HepG2 (cell line): ENCODE data around the gene PKD1L1. TPM values are rescaled to one million over a fixed set of nuclear protein-coding genes. Genes with fewer than 3 reads are reported as not detected.

Source experiments
- EHMT2 ChIP-seq: fragments of 200-600 bp; sonication (generic); IDR thresholded peaks from 2 replicates; pipeline ENCODE4 v1.7.0; 2017; ENCODE audit warnings: antibody characterized with exemption, low read depth, low read length, borderline replicate concordance
- ELF1 ChIP-seq: sonication (generic); formaldehyde crosslinking; IDR thresholded peaks from 2 replicates; pipeline ENCODE4 v1.4.0; 2020; ENCODE audit warnings: missing genetic modification reagents
- ELF3 ChIP-seq: IDR thresholded peaks from 2 replicates; pipeline ENCODE4 v1.6.1; 2016; ENCODE audit warnings: missing genetic modification reagents, missing compliant biosample characterization
- FOXK2 ChIP-seq: fragments of 450-650 bp; IDR thresholded peaks from 2 replicates; pipeline ENCODE4 v1.6.1; 2016
- HES4 ChIP-seq: sonication (generic); formaldehyde crosslinking; IDR thresholded peaks from 2 replicates; pipeline ENCODE4 v1.9.0; 2021; ENCODE audit warnings: mild to moderate bottlenecking, missing genetic modification reagents, borderline replicate concordance
- IRF1 ChIP-seq: sonication (generic); formaldehyde crosslinking; IDR thresholded peaks from 2 replicates; pipeline ENCODE4 v1.4.0; 2020; ENCODE audit warnings: low read depth, mild to moderate bottlenecking, missing genetic modification reagents
- KDM3A ChIP-seq: IDR thresholded peaks from 2 replicates; pipeline ENCODE4 v1.6.1; 2018; ENCODE audit warnings: low read depth, missing compliant biosample characterization
- MTA1 ChIP-seq: sonication (generic); formaldehyde crosslinking; IDR thresholded peaks from 2 replicates; pipeline ENCODE4 v1.4.0; 2020; ENCODE audit warnings: missing genetic modification reagents, mild to moderate bottlenecking, borderline replicate concordance
- NFE2 ChIP-seq: sonication (generic); formaldehyde crosslinking; IDR thresholded peaks from 2 replicates; pipeline ENCODE4 v1.4.0; 2020; ENCODE audit warnings: missing genetic modification reagents
- NR3C1 ChIP-seq: sonication (generic); formaldehyde crosslinking; IDR thresholded peaks from 2 replicates; pipeline ENCODE4 v1.4.0; 2020; ENCODE audit warnings: missing genetic modification reagents
- PLSCR1 ChIP-seq: sonication (generic); formaldehyde crosslinking; IDR thresholded peaks from 2 replicates; pipeline ENCODE4 v1.5.0; 2020; ENCODE audit warnings: missing genetic modification reagents, mild to moderate bottlenecking, borderline replicate concordance
- RERE ChIP-seq: IDR thresholded peaks from 2 replicates; pipeline ENCODE4 v1.6.1; 2016; ENCODE audit warnings: low read depth, missing genetic modification reagents, missing compliant biosample characterization
- THYN1 ChIP-seq: sonication (generic); formaldehyde crosslinking; IDR thresholded peaks from 2 replicates; pipeline ENCODE4 v1.8.1; 2023; ENCODE audit warnings: low read depth, mild to moderate bottlenecking, moderate library complexity, missing genetic modification reagents, borderline replicate concordance
- TSC22D2 ChIP-seq: sonication (generic); formaldehyde crosslinking; IDR thresholded peaks from 2 replicates; pipeline ENCODE4 v1.5.1; 2020; ENCODE audit warnings: missing genetic modification reagents, mild to moderate bottlenecking, borderline replicate concordance
- ZBTB33 ChIP-seq: sonication (generic); formaldehyde crosslinking; IDR thresholded peaks from 2 replicates; pipeline ENCODE4 v1.4.0; 2020; ENCODE audit warnings: missing genetic modification reagents
- ZNF143 ChIP-seq: sonication (generic); formaldehyde crosslinking; IDR thresholded peaks from 2 replicates; pipeline ENCODE4 v1.4.0; 2020; ENCODE audit warnings: missing genetic modification reagents
- ZNF556 ChIP-seq: sonication (generic); formaldehyde crosslinking; IDR thresholded peaks from 2 replicates; pipeline ENCODE4 v1.4.0; 2020; ENCODE audit warnings: mild to moderate bottlenecking, missing genetic modification reagents, borderline replicate concordance
- ZNF557 ChIP-seq: sonication (generic); formaldehyde crosslinking; IDR thresholded peaks from 2 replicates; pipeline ENCODE4 v1.4.0; 2020; ENCODE audit warnings: missing genetic modification reagents
- ZNF775 ChIP-seq: sonication (generic); formaldehyde crosslinking; IDR thresholded peaks from 2 replicates; pipeline ENCODE4 v1.4.0; 2020; ENCODE audit warnings: missing genetic modification reagents, mild to moderate bottlenecking, moderate library complexity, borderline replicate concordance
- ZZZ3 ChIP-seq: sonication (generic); formaldehyde crosslinking; IDR thresholded peaks from 2 replicates; pipeline ENCODE4 v1.4.0; 2020; ENCODE audit warnings: missing genetic modification reagents, mild to moderate bottlenecking, borderline replicate concordance
- polyA plus RNA-seq, 8 experiments: library from polyadenylated mRNA; depleted of rRNA in 3 of 8; stranded (reverse) in 7 of 8; unstranded in 1 of 8; fragments of >200 nt; fragmentation: Illumina TruSeq in 4 of 8; extraction: Trizol in 4 of 8; gene quantifications; 2 replicates each; pipeline versions ENCODE4 v1.2.1 to v1.2.3, GENCODE V29; 2011 to 2016; ENCODE audit warnings: low read depth in 4 of 8, missing spikeins in 1 of 8, mixed read lengths in 1 of 8; ENCODE audit not compliant: insufficient read depth in 1 of 8
- total RNA-seq, 5 experiments: library from RNA; depleted of rRNA; stranded (reverse); fragments of >200 nt; fragmentation: Illumina TruSeq; extraction: Trizol; gene quantifications; 2 replicates each; pipeline ENCODE4 v1.2.3, GENCODE V29; 2016; ENCODE audit warnings: low read depth in 1 of 5

PKD1L1 gene
- total and polyA plus RNA-seq, 2 of the 13 experiments (the other 11 are each of a cell fraction or from before 2014, with no cell fraction given): 0.01 TPM; not detected in 1

DNA sequence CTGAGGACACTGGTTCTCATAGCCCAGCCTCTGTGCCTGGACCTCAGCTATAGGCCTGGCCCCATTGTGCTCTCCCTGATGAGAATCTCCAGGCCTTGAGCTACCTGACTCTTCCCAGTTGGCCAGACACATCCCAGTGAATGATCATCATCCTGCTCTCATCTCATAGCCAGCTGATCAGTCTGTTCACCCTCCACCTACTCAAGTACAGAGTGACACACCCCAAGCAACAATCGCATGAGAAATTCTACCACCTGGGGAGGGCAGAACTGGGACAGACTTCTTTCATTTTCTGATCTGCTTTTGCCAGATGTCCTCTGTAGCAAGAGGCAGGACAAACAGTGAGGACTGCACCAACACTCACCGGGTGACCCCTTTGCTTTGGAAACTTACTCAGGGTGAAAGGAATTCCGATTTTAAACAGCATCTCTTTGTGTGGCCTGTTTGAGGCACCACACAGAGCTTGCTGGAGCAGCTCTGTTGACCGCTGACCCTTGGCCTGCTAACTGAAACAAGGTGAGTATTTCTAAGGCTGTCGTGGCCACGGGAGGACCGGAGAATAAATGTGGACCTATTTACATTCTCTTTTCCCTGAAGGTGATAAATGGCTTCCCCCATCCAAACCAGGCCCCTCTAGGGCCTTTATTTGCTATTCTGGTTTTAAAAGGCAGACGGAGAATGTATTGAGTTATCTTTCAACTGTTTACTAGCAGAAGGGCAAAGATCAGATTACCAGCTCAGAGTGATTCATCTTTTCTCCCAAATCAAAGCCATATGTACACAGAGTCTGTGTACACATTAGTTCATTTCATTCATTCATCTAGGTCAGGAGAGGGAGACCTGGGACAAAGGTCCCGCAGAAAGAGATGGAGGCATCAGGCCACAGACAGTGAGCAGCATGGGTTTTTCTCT is 184.9 kb downstream of the PKD1L1 start (continued):
- TF ChIP-seq ZBTB33 (CRISPR knock-in tag): 0 out of 2 replicates have a peak, but pooled peaks have one; percentile 17
- no peak for TF ChIP-seq ZNF557 (CRISPR knock-in tag)
- peak; percentile 79 for TF ChIP-seq ZNF556
- TF ChIP-seq ELF1 (CRISPR knock-in tag): peak; percentile 48
- TF ChIP-seq THYN1: no peak
- peak; percentile 94 for TF ChIP-seq RERE
- no peak; the same call in 1 of the 2 replicates for TF ChIP-seq ZNF143 (CRISPR knock-in tag)
- TF ChIP-seq IRF1 (CRISPR knock-in tag): no peak
- TF ChIP-seq ELF3 (CRISPR knock-in tag): no peak
- peak; percentile 59; the same call in 1 of the 2 replicates for TF ChIP-seq TSC22D2 (CRISPR knock-in tag)
- TF ChIP-seq NR3C1 (CRISPR knock-in tag): no peak
- TF ChIP-seq KDM3A (CRISPR knock-in tag): peak; percentile 82; the same call in 1 of the 2 replicates
- no peak for TF ChIP-seq PLSCR1 (CRISPR knock-in tag)
- TF ChIP-seq EHMT2: no peak
- TF ChIP-seq MTA1 (CRISPR knock-in tag): peak; percentile 59; the same call in 1 of the 2 replicates
- TF ChIP-seq ZNF775 (CRISPR knock-in tag): no peak
- no peak for TF ChIP-seq NFE2
- TF ChIP-seq HES4 (CRISPR knock-in tag): no peak
- peak; percentile 28; the same call in 1 of the 2 replicates for TF ChIP-seq ZZZ3 (CRISPR knock-in tag)
- TF ChIP-seq FOXK2: peak; percentile 96
